Uterus (tissue), 2 donors: ENCODE data around the gene CHST12.

Experiments
- CTCF ChIP-seq, 4 experiments: fragments of 200-600 bp in 2 of 4; fragments of 450-650 bp in 2 of 4; sonication (generic) in 2 of 4; IDR thresholded peaks; one replicate each; pipeline ENCODE4 v1.5.1; 2016 to 2019; ENCODE audit warnings: antibody characterized with exemption in 4 of 4, mild to moderate bottlenecking in 2 of 4, moderate library complexity in 1 of 4
- POLR2A ChIP-seq, 2 donors: fragments of 450-650 bp; IDR thresholded peaks; one replicate each; pipeline ENCODE4 v1.6.1; 2016; ENCODE audit warnings: antibody characterized with exemption in 2 of 2, mild to moderate bottlenecking in 1 of 2, moderate library complexity in 1 of 2

GRCh38 chr7:2470204-2471021, 67.0 kb downstream of the CHST12 start:
- TF ChIP-seq CTCF (IDR thresholded peaks at IDR 0.05) (no peak), POLR2A (IDR thresholded peaks at IDR 0.05) (no peak)
